ENCODE measurements around the gene APBB1.
"Not testable (repeated sequence)": the region's sequence is repeated elsewhere in the genome, so short reads cannot be mapped to it uniquely, and the experiment has no call there.

The APBB1 gene

DNA sequence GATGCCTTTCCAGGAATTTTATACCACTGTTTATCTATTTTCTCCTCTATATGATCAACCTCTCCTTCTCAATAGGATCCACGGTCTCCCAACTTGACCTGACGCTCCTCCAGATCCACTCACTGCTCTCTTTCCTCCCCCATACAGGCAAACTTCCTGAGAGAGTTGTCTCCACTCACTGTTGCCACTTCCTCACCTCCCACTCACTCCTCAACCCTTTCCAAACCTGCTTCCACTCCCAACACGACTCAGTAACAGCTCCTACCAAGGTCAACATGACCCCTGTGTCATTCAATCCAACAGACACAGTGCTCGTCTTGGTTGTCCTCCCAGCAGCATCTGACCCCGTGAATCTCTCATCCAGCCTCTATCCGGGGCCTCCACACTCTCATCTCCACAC, 3.1 kb downstream of the APBB1 start:
- DNase-seq = no peak

DNA sequence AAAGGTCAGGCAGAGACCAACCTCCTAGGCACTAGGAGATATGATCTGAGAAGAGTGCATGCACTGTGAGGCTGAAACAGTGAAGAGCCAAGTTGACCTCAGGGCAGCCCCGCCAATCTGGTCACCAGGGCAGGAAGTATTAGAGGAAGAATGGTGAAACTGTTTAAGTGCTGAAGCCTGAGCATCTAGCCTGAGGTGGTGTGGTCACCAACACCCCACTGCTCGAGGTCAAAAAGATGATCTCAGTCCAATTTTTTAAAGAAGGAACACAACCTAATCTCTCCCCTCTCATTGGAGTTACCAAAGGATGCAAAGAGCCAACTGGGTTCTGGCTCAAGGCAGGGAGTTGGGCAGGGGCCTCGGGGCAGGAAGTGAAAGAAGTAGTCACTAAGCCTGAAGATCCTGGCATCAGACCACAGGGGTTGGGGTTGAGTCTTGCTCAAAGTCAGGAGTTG, 4.0 kb downstream of the APBB1 start:
- no peak for DNase-seq

DNA sequence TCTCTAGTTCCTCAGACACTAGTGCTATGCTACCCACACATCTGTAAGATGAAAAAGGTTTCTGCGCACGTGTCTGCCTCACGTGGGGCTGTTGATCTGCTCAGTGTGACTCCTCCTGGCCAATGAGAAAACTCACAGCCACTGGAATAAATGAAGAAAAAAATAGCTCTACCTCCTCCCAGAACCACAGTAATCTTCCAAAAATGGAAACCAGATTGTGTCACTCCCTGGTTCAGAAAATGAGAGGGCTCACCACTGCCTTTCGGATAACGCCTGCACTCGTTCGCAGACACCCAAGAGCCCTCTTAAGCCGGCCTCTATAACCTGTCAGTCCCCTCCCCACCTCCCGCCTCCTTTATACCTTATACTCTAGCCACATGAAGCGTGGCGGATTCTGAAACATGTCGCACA, 5.1 kb downstream of the APBB1 start:
- no peak for DNase-seq

DNA sequence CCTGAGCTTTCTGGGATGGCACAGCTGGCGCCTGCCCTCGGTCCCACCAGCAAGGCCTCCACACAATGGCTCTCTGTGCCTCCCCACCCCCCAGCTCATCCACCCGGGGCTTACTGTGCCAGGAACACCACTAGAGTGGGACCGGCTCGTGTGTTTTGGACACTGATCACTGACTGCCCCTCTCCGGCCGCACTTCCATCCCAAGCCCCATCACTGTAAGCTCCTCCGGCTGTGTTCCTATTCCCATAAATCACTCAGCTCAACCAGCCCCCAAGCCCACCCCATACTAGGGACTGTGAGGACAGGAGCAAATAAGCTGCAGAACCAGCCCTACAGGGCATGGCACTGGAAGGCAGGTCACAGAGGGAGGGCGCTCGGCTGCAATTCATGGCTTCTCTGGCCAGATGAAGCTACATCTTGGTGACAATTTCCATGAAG, 7.3 kb downstream of the APBB1 start:
- DNase-seq = no peak

DNA sequence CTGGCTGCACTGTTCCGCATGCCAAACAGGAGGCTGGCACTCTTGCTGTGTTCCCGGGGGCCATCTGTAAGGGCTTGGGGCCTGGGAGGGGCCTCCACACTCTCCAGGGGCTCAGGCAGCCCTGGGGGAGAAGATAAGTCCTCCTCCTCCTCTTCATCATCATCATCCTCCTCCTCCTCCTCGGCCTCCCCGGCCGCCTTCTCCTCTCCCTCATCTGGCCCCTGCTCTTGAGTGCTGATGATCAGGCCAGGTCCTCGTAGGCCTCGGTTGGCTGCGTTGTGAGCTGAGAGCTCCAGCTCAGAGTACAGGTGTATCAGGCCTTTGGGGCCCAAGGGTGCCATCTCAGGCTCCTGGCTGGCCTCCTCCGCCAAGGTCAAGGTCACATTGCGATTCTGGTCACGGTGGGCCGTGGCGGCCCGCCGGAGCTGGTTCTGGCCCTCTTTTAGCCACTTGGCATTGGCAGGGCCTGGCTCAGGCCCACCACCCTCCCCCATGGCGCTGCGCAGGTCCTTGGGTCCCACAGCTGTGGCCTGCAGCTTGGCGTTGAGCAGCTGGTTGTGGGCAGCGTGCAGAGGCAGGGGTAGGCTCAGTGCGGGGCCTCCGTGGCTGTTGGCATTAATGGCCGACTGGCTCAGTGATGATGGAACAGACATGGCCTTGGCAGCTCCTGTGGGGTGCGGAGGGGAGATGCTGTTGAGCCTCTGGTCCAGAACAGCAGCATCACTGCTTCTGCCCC, 8.0 kb downstream of the APBB1 start:
- DNase-seq = no peak

DNA sequence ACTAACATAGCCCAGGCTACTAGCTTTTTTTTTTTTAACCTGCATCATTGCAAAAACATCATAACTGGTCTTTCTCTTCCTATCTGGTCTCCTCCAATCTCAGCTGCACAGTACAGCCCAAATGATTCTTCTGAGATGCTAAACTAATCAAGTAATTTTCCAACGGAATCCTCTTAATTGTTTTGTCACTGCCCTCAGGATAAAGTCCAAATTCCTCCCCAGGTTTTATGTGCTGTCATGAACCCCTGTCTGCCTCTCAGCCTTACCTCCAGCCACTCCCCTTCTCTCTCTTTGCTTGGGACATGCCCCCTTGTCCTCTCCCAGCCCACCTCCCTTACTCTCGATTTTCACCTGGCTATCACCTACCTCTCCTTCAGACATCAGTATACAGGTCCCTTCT, 12.5 kb downstream of the APBB1 start:
- no peak for DNase-seq

DNA sequence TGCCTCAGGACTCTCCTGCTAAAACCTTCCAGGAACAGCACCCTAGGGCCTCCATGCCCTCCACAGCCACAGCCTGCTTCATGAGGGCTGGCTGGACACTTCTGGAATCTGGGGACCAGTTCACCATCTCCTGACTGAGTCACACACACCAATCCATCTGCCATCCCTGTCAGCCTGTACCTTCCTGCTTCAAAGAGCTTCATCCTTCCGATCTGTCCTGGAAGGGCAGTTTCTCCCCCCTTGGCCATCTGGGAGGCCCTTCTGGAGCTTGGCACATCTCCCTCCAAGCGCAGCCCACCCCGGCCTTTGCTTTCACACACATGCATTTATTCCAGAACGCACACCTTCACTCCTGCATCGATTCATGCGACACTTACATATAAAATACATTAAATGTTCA, 13.0 kb downstream of the APBB1 start:
- DNase-seq = no peak

DNA sequence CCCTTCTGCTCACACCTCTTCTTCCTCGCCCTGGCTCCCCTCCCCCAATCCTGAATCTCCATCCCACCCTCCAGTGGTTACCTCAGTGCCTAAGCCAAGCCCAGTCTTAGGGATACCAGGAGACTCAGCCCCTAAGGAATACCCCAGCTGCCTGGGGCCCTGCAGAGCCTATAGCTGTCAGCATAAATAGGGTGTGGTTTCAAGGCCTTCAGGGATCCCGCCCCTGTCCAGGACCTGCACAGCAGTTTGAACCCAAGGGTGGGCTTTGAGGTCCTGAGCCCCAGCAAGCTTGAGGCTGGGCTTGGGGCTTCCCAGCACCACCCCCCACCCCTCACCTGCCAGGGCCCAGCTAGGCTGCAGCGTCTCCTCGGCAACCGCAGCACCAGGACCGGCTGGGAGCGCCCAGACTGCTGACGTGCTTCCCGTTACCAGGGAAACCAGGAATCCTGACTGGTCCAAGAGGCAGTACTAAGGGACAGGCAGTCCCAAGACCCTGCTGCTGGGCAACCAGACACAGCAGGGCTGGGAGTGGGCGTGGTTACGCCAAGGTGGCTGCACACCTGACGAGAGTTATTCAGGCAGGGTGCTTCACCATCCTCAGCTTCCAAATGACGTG, 13.7 kb downstream of the APBB1 start:
- no peak for DNase-seq

DNA sequence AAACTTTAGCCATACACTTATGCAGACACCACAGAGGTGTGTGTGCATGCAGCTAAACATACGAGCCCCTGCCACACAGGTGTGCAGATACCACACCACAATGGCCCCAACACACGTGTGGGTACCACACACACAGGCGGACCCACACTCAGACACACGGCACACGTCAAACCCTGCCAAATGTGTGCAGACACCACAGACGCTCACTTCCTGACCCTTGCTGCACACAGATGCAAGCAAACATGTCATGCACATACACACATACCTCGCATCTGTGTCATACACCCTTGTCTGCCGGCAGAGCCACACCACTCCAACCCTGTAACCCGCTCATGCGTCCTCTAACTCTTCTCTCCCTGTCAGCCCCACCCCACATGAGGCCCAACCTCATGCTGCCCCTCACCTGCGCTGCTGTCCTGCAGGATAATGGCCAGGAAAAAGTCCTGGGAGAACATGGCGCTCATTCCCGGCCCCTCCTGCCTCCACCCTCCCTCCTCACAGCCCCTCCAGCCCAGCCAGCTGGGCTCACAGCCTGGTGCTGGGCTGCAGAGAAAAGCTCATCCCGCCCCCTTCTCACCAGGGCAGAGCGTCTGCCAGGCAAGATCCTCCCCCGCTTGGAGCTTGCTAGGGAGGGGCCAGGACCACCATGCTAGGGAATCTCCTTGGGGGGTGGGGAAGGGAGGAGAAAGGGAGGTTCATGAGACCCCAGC, 14.4 kb downstream of the APBB1 start:
- no peak for DNase-seq

DNA sequence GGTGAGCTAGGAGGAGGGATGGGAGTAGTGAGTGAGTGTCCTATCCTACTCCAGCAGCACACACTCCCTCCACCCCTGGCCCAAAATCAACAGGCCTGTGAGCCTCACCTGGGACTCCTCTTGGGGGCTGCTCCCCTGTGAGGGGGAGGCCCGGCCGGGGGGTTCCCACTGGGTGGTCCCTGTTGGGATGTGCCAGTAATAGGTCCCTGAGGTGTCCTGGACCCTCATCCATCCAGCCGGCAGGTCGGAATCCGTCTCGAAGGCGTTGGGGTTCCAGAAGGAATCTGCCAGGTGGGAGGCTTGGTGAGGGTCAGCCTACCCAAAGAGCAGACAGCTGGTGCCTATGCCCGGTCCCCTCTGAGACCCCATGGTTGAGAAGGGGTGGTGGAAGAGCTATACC, 15.4 kb downstream of the APBB1 start:
- DNase-seq = no peak

DNA sequence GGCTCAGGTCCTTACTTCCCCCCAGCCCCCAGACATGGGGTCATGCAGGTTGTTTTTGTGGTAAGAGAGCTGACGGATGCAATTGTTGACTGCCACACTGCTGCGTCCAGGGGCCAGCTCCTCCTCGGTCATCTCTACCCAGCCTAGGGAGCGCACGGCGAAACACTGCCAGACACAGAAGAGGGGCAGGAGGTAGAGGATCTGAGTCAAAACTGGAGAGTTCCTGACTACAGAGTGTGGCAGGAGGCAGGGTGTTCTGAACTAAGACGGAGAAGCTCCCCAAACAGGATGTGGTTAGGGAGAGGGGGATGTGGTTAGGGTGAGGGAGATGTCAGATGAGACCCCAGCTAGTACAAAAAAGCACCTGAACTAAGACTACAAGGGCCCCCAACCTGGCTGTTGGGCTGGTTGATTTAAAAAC, 16.3 kb downstream of the APBB1 start:
- no peak for DNase-seq

DNA sequence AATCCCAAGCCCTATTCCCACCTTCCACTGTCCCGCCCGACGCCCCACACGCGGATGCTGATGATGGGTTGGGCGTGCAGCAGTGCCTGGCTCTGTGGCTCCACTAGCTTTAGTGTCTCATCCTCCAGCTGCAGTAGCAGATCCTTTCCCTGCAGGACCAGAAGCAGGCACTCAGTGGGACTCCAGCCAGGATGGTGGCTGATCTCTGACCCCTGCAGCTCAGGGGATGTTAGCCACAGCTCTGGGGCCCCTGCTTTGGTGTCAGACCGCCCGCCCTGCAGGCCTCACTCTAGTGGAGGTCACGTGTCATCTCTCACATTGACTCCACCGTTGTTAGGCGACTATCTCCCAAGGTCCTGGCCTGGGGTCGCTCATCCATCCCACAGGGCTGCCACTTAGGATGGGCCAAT, 16.8 kb downstream of the APBB1 start:
- DNase-seq = no peak

DNA sequence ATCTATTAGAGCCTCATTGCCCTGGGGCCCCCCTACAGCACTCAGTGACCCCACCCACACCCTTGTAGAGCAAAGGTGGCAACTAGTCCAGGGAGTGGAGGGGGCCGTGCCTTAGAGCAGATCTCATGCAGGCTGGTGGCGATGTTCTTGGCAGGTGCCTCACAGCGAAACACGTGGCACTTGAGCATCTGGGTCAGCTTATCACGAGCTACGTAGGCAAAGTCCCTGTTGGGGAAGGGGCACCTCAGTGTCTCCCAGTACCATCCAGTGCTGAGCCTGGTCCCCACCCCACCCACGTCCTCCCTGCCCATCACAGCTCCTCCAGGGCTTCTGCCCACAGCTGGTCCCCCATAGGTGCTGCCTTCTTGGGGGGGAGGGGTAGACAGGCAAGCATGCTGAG, 17.4 kb downstream of the APBB1 start:
- no peak for DNase-seq

DNA sequence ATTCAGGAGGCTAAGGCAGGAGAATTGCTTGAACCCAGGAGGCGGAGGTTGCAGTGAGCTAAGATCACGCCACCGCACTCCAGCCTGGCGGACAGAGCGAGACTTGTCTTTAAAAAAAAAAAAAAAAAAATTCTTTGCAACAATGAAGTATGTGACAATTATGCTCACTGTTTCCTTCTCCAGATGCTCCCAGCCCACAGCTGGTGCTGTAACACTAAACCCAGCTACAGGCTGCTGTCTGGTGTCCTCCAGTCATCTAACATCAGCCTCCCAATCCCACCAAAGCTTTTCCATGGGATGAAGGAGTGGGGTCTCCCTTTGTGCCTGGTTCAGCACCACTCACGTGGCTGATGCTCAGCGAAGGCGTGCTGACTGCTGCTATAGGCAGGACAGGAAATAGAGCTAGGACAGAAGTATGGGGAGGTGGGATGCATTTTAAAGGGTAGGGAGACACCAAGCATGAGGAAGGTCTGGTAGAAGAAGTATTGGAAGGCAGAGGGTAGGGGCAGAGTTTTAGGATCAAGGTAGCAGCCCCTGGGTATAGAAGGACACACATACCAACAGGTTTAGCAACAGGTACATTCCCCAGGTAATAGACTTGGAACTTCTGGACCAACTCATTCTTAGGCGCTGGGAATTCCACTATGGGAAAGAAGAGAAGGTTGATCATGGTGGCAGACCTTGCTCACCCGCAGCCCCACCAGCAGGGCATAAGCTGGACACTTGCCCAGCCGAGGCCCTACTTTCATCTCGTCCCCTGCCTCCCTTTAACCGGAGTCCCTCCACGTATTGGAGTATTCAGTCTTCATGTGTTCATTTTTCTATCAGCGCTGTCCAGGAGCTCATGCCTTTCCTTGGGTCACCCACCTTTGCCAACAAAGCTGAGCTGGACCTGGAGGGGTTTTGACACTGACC, 18.2 kb downstream of the APBB1 start:
- DNase-seq = no peak

DNA sequence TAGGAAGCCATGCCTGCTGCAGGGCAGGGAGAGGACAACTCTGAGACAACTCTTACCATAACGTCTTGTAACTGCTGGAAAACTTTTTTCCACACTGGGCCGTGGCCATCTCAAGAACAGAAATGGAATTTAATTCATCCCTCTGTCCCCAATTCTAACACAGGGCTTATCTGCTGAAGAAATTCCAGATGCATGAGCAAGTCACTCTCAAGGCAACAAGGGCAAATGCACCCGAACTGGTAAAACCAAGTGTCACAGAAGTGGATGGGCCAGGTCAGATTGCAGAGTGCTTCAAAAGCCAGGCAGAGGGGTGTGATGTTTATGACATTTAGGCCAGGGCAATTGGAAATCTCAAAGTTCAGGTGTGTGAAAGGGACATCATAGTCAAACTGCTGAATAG, 21.3 kb downstream of the APBB1 start:
- DNase-seq = no peak

DNA sequence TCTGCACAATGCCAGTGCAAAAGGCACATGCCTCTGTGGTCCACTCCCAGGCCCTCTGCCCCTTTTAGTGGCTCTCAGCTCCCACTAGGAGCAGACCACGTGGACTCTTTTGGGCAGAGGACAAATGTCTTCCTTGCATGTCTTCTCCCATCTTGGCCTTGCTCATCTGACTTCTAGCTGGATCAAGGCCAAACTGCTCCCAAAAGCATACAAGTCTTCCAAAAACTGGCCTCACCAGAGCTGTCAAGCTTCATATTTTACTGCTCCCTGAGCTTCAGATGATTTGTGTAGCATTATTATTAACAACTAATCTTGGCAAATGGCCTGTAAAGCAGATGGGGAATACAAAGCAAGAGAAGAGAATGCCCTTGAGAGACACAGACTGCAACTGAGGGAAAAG, 21.7 kb downstream of the APBB1 start:
- no peak for DNase-seq

DNA sequence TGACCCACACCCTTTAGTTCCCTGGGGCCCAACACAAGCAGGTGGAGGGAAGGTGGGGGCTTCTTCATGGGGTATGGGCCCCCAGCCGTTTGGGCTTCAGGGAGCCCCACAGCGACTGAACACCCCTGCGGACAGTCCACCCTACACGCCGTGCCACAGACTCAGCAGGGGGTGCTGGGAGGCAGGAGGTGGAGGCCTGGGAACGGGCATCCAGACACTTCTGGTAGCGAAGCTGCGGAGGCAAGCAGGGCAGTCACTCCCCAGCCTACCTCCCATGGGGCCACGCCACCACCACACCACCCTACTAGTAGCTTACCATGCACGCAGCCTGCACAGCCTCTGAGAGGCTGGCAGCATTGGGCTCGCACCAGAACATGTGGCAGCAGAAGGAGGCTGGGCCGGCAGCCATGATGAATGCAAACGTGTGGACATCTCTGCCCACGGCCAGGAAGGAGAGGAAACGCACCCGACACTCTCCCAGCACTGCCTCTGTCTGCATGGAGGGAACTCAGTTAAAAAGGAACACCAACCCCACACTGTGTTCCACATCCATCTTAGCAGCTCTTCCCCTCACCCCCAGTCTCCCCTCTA, 23.3 kb downstream of the APBB1 start:
- no peak for DNase-seq

DNA sequence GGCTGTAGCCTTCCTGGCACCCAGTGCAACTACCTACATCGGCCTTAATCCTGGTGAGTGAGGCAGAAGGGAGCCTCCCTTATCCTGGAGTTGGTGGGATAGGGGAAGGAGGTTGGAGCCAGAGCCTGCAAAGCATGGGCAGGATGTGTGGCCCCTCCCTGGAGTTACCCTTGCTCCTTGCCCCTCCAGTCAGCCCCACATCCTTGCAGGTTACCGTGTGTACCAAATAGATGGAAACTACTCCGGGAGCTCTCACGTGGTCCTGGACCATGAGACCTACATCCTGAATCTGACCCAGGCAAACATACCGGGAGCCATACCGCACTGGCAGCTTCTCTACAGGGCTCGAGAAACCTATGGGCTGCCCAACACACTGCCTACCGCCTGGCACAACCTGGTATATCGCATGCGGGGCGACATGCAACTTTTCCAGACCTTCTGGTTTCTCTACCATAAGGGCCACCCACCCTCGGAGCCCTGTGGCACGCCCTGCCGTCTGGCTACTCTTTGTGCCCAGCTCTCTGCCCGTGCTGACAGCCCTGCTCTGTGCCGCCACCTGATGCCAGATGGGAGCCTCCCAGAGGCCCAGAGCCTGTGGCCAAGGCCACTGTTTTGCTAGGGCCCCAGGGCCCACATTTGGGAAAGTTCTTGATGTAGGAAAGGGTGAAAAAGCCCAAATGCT, 24.8 kb downstream of the APBB1 start:
- no peak for DNase-seq

DNA sequence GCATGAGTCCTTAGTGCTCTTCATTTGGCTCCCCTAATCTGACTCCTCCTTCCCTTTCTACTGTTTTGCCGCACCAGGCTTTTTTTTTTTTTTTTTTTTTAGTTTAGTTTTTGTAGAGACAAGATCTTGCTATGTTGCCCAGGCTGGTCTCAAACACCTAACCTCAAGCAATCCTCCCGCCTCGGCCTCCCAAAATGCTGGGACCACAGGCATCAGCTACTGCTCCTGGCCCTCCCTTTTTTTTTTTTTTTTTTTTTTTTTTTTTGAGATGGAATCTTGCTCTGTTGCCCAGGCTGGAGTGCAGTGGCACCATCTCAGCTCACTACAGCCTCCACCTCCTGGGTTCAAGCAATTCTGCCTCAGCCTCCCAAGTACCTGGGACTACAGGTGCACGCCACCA, 26.6 kb downstream of the APBB1 start:
- not testable (repeated sequence) for DNase-seq

DNA sequence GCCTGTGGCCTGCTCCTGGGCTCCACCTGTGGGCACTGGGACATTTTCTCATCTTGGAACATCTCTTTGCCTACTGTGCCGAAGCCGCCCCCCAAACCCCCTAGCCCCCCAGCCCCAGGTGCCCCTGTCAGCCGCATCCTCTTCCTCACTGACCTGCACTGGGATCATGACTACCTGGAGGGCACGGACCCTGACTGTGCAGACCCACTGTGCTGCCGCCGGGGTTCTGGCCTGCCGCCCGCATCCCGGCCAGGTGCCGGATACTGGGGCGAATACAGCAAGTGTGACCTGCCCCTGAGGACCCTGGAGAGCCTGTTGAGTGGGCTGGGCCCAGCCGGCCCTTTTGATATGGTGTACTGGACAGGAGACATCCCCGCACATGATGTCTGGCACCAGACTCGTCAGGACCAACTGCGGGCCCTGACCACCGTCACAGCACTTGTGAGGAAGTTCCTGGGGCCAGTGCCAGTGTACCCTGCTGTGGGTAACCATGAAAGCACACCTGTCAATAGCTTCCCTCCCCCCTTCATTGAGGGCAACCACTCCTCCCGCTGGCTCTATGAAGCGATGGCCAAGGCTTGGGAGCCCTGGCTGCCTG, 27.3 kb downstream of the APBB1 start:
- DNase-seq = no peak

DNA sequence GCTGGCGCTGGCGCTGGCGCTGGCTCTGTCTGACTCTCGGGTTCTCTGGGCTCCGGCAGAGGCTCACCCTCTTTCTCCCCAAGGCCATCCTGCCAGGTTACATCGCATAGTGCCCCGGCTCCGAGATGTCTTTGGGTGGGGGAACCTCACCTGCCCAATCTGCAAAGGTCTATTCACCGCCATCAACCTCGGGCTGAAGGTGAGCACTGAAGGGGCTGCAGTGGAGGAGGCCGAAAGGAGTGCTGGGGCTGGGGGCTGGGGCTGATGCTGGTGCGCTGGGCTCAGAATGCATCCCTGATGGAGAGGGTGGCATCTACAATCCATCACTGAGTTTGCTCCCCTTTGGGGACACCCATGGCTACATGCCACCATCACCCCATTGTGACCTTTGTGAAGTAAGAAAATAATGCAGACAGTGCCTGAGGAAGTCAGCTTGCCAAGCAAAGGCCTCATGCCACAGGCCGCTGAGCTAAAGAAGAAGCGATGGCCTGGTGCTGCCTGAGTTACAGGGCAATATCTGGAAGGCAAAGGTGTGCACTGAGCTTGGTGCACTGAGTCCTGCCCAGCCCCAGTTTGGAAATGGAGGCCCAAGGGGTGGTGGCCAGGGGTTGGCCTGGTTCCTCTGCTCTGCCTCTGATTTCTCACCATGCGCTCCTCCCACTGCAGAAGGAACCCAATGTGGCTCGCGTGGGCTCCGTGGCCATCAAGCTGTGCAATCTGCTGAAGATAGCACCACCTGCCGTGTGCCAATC, 28.0 kb downstream of the APBB1 start:
- DNase-seq = no peak

Measured in SHP77 treated with DMSO at 0.1 percent for 48 hours (cell line).